Measurements from ENCODE around the gene ST3GAL3.

DNA sequence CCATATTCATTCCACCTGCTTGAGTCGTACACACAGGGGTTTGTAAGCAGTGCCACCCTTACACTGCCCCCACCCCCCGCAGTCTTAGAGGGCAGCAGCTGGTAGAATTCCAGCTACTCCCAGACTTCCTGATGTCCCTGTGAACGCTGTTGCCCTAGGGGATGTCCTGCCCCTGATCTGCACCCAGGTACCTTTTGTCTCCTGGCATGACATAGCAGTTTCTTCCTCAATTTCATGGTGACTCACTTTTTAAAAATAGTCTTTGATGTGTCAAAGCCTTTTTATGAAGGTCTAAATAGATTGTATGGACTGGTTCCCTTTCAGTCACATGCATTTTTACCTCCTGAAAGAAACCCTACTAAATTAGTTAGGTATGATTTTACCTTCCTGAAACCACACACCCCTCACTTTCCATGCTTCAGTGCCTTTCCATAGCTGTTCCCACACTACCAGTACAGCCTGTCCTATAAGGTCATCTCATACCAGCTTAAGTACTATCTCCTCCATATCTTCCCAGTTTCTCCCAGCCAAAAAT, 76.4 kb downstream of the ST3GAL3 start:
- TF ChIP-seq, protein P1, sequence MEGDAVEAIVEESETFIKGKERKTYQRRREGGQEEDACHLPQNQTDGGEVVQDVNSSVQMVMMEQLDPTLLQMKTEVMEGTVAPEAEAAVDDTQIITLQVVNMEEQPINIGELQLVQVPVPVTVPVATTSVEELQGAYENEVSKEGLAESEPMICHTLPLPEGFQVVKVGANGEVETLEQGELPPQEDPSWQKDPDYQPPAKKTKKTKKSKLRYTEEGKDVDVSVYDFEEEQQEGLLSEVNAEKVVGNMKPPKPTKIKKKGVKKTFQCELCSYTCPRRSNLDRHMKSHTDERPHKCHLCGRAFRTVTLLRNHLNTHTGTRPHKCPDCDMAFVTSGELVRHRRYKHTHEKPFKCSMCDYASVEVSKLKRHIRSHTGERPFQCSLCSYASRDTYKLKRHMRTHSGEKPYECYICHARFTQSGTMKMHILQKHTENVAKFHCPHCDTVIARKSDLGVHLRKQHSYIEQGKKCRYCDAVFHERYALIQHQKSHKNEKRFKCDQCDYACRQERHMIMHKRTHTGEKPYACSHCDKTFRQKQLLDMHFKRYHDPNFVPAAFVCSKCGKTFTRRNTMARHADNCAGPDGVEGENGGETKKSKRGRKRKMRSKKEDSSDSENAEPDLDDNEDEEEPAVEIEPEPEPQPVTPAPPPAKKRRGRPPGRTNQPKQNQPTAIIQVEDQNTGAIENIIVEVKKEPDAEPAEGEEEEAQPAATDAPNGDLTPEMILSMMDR (IDR thresholded peaks at IDR 0.05; ENCODE audit: extremely low read depth in 1 of 2, insufficient read depth in 1 of 2, low read depth in 1 of 2, low read length in 2 of 2) = no peak
- TF ChIP-seq POLR2AphosphoS5 (IDR thresholded peaks at IDR 0.05; ENCODE audit: insufficient read depth, low read depth, low read length) = no peak
- no peak for TF ChIP-seq POLR2A (IDR thresholded peaks at IDR 0.05; ENCODE audit: low read depth, low read length)
